Measurements from ENCODE around the gene SLC41A3. TPM values are rescaled to one million over a fixed set of nuclear protein-coding genes. Genes with fewer than 3 reads are reported as not detected.

SLC41A3 gene
- total RNA-seq, 2 donors from 2014 or later, result 32.2 to 131 TPM

DNA sequence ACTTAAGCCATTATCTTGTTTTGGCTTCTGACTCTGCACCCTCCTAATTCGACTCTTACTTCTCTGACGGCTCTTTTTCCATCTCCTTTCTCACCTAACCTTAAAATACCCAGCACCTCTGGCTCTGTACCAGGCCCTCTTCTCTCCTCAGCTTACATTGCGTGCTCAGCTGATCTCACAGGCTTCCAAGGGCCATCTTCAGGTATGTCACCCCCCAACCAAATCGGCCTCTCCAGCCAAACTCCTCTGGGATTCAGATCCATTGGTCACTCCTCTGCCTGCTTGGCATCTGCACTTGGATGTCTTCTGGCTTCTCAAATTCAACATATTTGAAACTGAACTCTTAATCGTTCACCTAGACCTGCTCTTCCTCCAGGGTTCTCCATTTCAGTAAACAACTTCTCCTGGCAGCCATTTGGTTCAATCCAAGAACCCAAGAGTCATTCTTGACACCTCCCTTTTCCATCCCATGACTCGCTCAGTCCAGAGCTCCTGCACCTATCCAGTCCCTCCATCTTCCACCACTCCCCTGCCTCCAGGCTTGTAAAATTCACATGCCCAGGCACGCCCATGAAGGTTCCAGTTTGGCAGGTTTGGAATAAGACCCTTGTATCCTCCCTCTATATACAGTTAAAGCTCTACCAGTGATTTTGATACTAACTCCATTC lies 35.2 kb upstream of the SLC41A3 start:
- Histone ChIP-seq H3K27ac (no peak overlapping the region), H3K4me1 (replicated peaks) (no peaks in the 10 kb centered on the region), H3K4me3 (no peak overlapping the region), H3K9me3 (no peaks in the 10 kb centered on the region), H3K27me3 (replicated peaks; ENCODE audit: insufficient read depth) (no peaks in the 10 kb centered on the region), H3K36me3 (no peaks in the 10 kb centered on the region)
- DNase-seq (ENCODE audit: low spot score), result no peak
- no peak for TF ChIP-seq POLR2A (IDR thresholded peaks at IDR 0.05)
- no peak for TF ChIP-seq POLR2AphosphoS5 (IDR thresholded peaks at IDR 0.05)
- TF ChIP-seq, protein P1, sequence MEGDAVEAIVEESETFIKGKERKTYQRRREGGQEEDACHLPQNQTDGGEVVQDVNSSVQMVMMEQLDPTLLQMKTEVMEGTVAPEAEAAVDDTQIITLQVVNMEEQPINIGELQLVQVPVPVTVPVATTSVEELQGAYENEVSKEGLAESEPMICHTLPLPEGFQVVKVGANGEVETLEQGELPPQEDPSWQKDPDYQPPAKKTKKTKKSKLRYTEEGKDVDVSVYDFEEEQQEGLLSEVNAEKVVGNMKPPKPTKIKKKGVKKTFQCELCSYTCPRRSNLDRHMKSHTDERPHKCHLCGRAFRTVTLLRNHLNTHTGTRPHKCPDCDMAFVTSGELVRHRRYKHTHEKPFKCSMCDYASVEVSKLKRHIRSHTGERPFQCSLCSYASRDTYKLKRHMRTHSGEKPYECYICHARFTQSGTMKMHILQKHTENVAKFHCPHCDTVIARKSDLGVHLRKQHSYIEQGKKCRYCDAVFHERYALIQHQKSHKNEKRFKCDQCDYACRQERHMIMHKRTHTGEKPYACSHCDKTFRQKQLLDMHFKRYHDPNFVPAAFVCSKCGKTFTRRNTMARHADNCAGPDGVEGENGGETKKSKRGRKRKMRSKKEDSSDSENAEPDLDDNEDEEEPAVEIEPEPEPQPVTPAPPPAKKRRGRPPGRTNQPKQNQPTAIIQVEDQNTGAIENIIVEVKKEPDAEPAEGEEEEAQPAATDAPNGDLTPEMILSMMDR (IDR thresholded peaks at IDR 0.05), result no peak
- intact Hi-C loops (cut with DNase I), result no loop called here
- WGBS, result 83% methylated on average over 7 of the region's 7 CpGs

DNA sequence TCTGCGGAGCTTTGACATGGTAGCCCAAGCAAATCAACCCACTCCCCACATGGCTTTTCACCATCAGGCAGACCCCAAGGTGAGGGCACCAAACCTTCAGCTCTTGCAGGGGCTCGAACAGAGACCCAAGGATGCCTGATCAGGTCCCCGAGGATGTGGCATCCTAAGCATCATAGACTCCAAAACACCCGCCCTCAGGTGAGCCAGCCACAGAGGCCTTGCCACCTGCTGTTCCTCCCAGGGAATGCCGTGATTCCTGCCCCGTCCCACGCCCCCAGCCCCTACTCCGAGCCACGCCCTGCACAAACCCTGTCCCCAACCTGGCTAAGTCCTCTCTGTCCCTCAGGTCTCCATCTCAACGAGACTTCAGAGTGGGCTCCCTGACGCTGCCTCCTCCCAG lies 34.7 kb upstream of the SLC41A3 start:
- WGBS, result 90% methylated on average over 11 of the region's 11 CpGs

DNA sequence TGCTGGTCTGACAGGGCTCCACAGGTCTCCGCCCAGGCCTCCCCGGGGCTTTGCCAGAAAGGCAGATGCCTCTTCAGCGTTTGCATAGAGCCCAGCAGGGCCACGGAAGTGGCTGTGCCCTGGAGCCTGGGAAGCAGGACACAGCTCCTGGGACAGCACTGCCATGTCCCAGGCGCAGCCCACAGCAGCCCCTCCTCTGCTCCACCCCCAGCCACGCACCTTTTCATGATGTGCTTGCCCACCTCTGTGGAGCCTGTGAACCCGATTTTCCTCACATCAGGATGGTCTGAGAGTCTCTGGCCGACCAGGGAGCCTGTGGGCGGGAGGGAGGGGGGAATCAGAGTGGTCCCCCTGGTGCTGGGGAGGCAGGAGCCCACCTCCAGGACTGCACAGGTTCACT lies 33.9 kb upstream of the SLC41A3 start:
- no peaks in the 10 kb centered on the region for H3K4me1 ChIP-seq (replicated peaks)
- H3K4me3 ChIP-seq, result no peak overlapping the region
- DNase-seq (ENCODE audit: low spot score), result no peak
- H3K9me3 ChIP-seq, result no peaks in the 10 kb centered on the region
- H3K27me3 ChIP-seq (replicated peaks; ENCODE audit: insufficient read depth), result no peaks in the 10 kb centered on the region
- TF ChIP-seq, protein P1 (IDR thresholded peaks at IDR 0.05), result no peak
- TF ChIP-seq POLR2AphosphoS5 (IDR thresholded peaks at IDR 0.05) (no peak), POLR2A (IDR thresholded peaks at IDR 0.05) (no peak)
- WGBS, result 83% methylated on average over 9 of the region's 9 CpGs
- intact Hi-C loops (cut with DNase I), result no loop called here
- H3K27ac ChIP-seq, result no peak overlapping the region
- no peaks in the 10 kb centered on the region for H3K36me3 ChIP-seq

More for the DNA sequence above, 34.7 kb upstream of the SLC41A3 start:
- Histone ChIP-seq H3K4me1 (replicated peaks) (no peaks in the 10 kb centered on the region), H3K27me3 (replicated peaks; ENCODE audit: insufficient read depth) (no peaks in the 10 kb centered on the region), H3K4me3 (no peak overlapping the region), H3K27ac (no peak overlapping the region), H3K36me3 (no peaks in the 10 kb centered on the region), H3K9me3 (no peaks in the 10 kb centered on the region)
- TF ChIP-seq POLR2A (IDR thresholded peaks at IDR 0.05), result no peak
- TF ChIP-seq POLR2AphosphoS5 (IDR thresholded peaks at IDR 0.05), result no peak
- TF ChIP-seq, protein P1 (IDR thresholded peaks at IDR 0.05), result no peak
- intact Hi-C loops (cut with DNase I), result no loop called here
- no peak for DNase-seq (ENCODE audit: low spot score)

DNA sequence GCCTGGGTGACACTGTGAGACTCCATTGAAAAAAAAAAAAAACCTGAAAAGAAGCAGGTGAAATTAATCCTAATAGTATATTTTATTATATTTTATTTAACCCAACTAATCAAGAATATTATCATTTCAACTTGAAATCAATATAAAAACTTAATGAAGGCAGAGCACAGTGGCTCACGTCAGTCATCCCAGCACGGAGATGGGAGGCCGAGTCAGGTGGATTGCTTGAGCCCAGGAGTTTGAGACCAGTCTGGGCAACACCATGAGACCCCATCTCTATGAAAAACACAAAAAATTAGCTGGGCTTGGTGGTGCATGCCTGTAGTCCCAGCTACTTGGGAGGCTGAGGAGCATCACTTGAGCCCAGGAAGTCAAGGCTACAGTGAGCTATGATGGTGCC lies 33.3 kb upstream of the SLC41A3 start:
- H3K36me3 ChIP-seq, result no peaks in the 10 kb centered on the region
- H3K9me3 ChIP-seq, result no peaks in the 10 kb centered on the region
- TF ChIP-seq, protein P1 (IDR thresholded peaks at IDR 0.05), result no peak
- TF ChIP-seq POLR2A (IDR thresholded peaks at IDR 0.05) (no peak), POLR2AphosphoS5 (IDR thresholded peaks at IDR 0.05) (no peak)
- 98% methylated on average over 3 of the region's 3 CpGs for WGBS
- no peaks in the 10 kb centered on the region for H3K27me3 ChIP-seq (replicated peaks; ENCODE audit: insufficient read depth)
- H3K4me3 ChIP-seq, result no peak overlapping the region
- no peaks in the 10 kb centered on the region for H3K4me1 ChIP-seq (replicated peaks)
- H3K27ac ChIP-seq, result no peak overlapping the region
- DNase-seq (ENCODE audit: low spot score), result no peak
- intact Hi-C loops (cut with DNase I), result no loop called here

DNA sequence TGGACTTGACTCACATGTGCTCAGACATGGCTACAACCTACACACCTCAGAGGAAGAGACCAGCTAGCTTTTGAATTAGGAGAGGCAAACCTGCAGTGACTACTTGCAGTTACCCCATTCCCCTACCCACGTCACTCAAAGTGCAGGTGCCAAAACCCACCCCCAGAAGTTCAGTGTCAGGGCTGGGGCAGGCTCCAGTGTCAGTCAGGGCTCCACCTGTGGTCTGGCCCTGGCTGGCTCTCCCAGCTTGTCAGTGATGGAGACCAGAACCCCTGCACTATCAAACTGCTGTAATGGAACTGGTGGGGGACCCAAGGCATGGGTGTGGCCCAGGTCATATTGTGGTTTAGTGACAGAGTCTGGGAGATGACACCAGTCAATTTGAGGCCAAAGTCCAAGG lies 32.6 kb upstream of the SLC41A3 start:
- WGBS, result 100% methylated on average over 1 of the region's 1 CpG
- no peaks in the 10 kb centered on the region for H3K36me3 ChIP-seq
- no peak for DNase-seq (ENCODE audit: low spot score)
- no peaks in the 10 kb centered on the region for H3K9me3 ChIP-seq
- H3K27me3 ChIP-seq (replicated peaks; ENCODE audit: insufficient read depth), result no peaks in the 10 kb centered on the region
- intact Hi-C loops (cut with DNase I), result no loop called here
- TF ChIP-seq, protein P1 (IDR thresholded peaks at IDR 0.05), result no peak
- TF ChIP-seq POLR2A (IDR thresholded peaks at IDR 0.05) (no peak), POLR2AphosphoS5 (IDR thresholded peaks at IDR 0.05) (no peak)
- no peak overlapping the region for H3K4me3 ChIP-seq
- no peaks in the 10 kb centered on the region for H3K4me1 ChIP-seq (replicated peaks)
- H3K27ac ChIP-seq, result no peak overlapping the region
